Natural killer cell (primary cell): Measurements from ENCODE around the gene OGN. TPM values are rescaled to one million over a fixed set of nuclear protein-coding genes. Genes with fewer than 3 reads are reported as not detected.

ENCODE experiments used
- ATAC-seq, 3 donors: fragments of 150-1000 bp in 2 of 3; fragments of 200-7000 bp in 1 of 3; cut with Tn5 transposase; 1 replicate in 1 of 3; 2 replicates in 2 of 3; pipeline ENCODE4 v1.10.0; 2021; ENCODE audit warnings: mild to moderate bottlenecking in 2 of 3, moderate library complexity in 2 of 3
- DNase-seq, 2 donors: peaks; one replicate each; pipeline versions ENCODE4 v3.0.0 to v3.0.0-alpha.2; 2013 to 2021; ENCODE audit warnings: mixed read lengths in 1 of 2
- H3K27ac ChIP-seq: one replicate; pipeline ENCODE4 v1.5.1; 2013; ENCODE audit warnings: mild to moderate bottlenecking, low read length
- H3K27me3 ChIP-seq: one replicate; pipeline ENCODE4 v1.6.1; 2013; ENCODE audit warnings: low read length; ENCODE audit not compliant: control insufficient read depth, insufficient read depth
- H3K36me3 ChIP-seq: one replicate; pipeline ENCODE4 v1.6.1; 2013; ENCODE audit warnings: low read length; ENCODE audit not compliant: control insufficient read depth, insufficient read depth
- H3K4me1 ChIP-seq: one replicate; pipeline ENCODE4 v1.6.1; 2013; ENCODE audit warnings: low read length; ENCODE audit not compliant: control insufficient read depth, insufficient read depth
- H3K4me3 ChIP-seq: one replicate; pipeline ENCODE4 v1.5.1; 2013; ENCODE audit warnings: low read length
- H3K9me3 ChIP-seq: one replicate; pipeline ENCODE4 v1.6.1; 2013; ENCODE audit warnings: low read length; ENCODE audit not compliant: control insufficient read depth, insufficient read depth
- H3K27ac Mint-ChIP-seq, 2 donors: one replicate each; pipeline ENCODE4 v1.8.0; 2022; ENCODE audit warnings: mild to moderate bottlenecking in 2 of 2, mixed read lengths in 2 of 2, moderate library complexity in 1 of 2
- H3K27me3 Mint-ChIP-seq, 2 donors: one replicate each; pipeline ENCODE4 v1.8.0; 2022; ENCODE audit warnings: low read depth in 2 of 2, mixed read lengths in 2 of 2
- H3K36me3 Mint-ChIP-seq: one replicate; pipeline ENCODE4 v1.8.0; 2022; ENCODE audit warnings: mixed read lengths
- H3K4me1 Mint-ChIP-seq, 2 donors: one replicate each; pipeline ENCODE4 v1.8.0; 2022; ENCODE audit warnings: mixed read lengths in 2 of 2
- H3K4me3 Mint-ChIP-seq: one replicate; pipeline ENCODE4 v1.8.0; 2022; ENCODE audit warnings: mild to moderate bottlenecking, moderate library complexity, mixed read lengths
- H3K9me3 Mint-ChIP-seq, 2 donors: one replicate each; pipeline ENCODE4 v1.8.0; 2022; ENCODE audit warnings: mixed read lengths in 2 of 2
- CTCF ChIP-seq: fragments of 200-600 bp; IDR thresholded peaks from one replicate; pipeline ENCODE4 v1.8.0; 2022; ENCODE audit warnings: antibody characterized with exemption
- WGBS: methylation state at CpG from one replicate; pipeline ENCODE4 v1.1.7; 2013; ENCODE audit warnings: missing lambda C conversion rate; ENCODE audit not compliant: insufficient coverage; 5-methylcytosine and 5-hydroxymethylcytosine counted together
- intact Hi-C: fragments of 100-400 bp; cut with micrococcal nuclease; formaldehyde crosslinking; loops from one replicate; pipeline ENCODE4 v1.14.2; 2022
- total RNA-seq, 4 donors: library from RNA; stranded (reverse); fragments of 120-200 nt in 1 of 4; gene quantifications; one replicate each; pipeline versions ENCODE4 v1.2.3 to v1.2.4, GENCODE V29; 2013 to 2022

Gene OGN
- total RNA-seq, 3 donors from 2014 or later (not counting 1 experiment from before 2014, with no cell fraction given) = 0.18 to 0.33 TPM; not detected in 1

GRCh38 chr9:92373167-92373566 lies 31.2 kb downstream of the OGN start:
- no peak overlapping the region for H3K27ac Mint-ChIP-seq
- Histone ChIP-seq H3K27me3 (no peaks in the 10 kb centered on the region), H3K4me3 (no peak overlapping the region), H3K9me3 (peaks cover 10% of the 10 kb centered on the region), H3K27ac (no peak overlapping the region), H3K36me3 (no peaks in the 10 kb centered on the region), H3K4me1 (peaks cover 4% of the 10 kb centered on the region)
- peaks cover 23% of the 10 kb centered on the region for H3K36me3 Mint-ChIP-seq
- H3K27me3 Mint-ChIP-seq = no peaks in the 10 kb centered on the region
- 100% methylated on average over 1 of the region's 2 CpGs for WGBS
- H3K4me3 Mint-ChIP-seq = no peak overlapping the region
- H3K4me1 Mint-ChIP-seq = peaks cover 10 to 16% of the 10 kb centered on the region in 2 donors
- ATAC-seq = no peak
- TF ChIP-seq CTCF = no peak
- H3K9me3 Mint-ChIP-seq = peaks cover 4 to 11% of the 10 kb centered on the region in 2 donors
- intact Hi-C loops = no loop called here
- DNase-seq = no peak

- peaks cover 2 to 8% of the 10 kb centered on the region in 2 donors for H3K9me3 Mint-ChIP-seq
- H3K36me3 ChIP-seq = no peaks in the 10 kb centered on the region
- no peaks in the 10 kb centered on the region for H3K4me1 ChIP-seq
- H3K36me3 Mint-ChIP-seq = peaks cover 9% of the 10 kb centered on the region
- H3K27ac ChIP-seq = no peak overlapping the region
- no peak for TF ChIP-seq CTCF
- DNase-seq (no peak), ATAC-seq (no peak)
- peaks cover 6% of the 10 kb centered on the region for H3K9me3 ChIP-seq
- intact Hi-C loops = no loop called here
- no peak overlapping the region for H3K27ac Mint-ChIP-seq
- no peak overlapping the region for H3K4me3 ChIP-seq
- 49% methylated on average over 2 of the region's 2 CpGs for WGBS
- no peak overlapping the region for H3K4me3 Mint-ChIP-seq
- H3K27me3 Mint-ChIP-seq = no peaks in the 10 kb centered on the region
- no peaks in the 10 kb centered on the region for H3K4me1 Mint-ChIP-seq
- H3K27me3 ChIP-seq = no peaks in the 10 kb centered on the region
These were observed 35.3 kb downstream of the OGN start for GRCh38 chr9:92369075-92369474.

DNA sequence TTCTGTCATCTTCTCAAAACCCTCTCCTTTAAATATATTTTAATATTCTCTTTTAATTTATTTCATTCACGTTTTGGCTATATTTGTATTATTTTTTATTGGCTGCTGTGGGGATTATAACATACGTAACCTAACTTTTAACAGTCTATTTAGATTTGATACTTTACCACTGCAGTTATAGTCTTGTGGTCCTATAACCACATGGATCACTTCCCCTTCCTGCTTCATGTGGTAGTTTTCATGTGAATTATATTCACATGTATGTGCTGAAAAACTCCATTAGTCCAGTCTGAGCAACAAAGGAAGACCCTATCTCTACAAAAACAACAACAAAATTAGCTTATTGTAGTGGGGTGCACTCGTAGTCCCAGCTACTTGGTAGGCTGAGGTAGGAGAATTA lies 44.3 kb downstream of the OGN start:
- Histone ChIP-seq H3K9me3 (peaks cover 3% of the 10 kb centered on the region), H3K4me1 (no peaks in the 10 kb centered on the region), H3K27me3 (no peaks in the 10 kb centered on the region), H3K27ac (no peak overlapping the region), H3K36me3 (no peaks in the 10 kb centered on the region), H3K4me3 (no peak overlapping the region)
- intact Hi-C loops = no loop called here
- no peak for DNase-seq
- no peaks in the 10 kb centered on the region for H3K27me3 Mint-ChIP-seq
- peaks cover 10% of the 10 kb centered on the region for H3K36me3 Mint-ChIP-seq
- H3K4me3 Mint-ChIP-seq = no peak overlapping the region
- no peak overlapping the region for H3K27ac Mint-ChIP-seq
- no peaks in the 10 kb centered on the region for H3K4me1 Mint-ChIP-seq
- H3K9me3 Mint-ChIP-seq = peaks cover 0 to 10% of the 10 kb centered on the region in 2 donors
- TF ChIP-seq CTCF = no peak
- ATAC-seq = no peak
- no CpG with 5 or more reads among the region's 3 CpGs for WGBS

DNA sequence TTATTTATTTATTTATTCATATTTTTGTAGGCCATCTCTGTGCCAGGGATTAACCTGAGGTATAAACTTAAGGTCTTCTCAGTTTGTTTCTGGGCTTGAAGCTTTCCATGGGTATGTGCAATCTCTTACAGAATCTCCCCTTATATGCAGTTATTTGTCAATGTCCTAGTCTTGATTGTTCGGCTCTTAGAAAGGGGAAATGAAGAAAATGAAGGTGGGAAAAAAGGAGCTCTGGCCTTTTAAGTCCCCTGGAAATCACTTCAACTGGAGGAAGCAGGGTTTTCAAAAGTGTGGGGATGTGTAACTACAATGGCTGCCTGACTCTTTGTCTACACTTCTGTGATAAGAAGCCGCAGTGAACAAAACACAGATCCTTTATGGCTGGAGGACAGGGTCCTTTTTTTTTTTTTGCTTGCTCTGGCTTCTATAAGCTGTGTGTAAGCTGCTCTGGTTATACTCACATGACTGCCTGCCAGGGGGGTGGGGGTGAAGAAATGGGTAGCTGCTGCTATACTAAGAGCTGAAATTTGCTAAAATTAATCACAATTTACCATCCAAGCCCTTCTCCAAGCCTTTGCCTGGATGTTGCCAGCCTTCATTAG lies 44.9 kb downstream of the OGN start:
- no peaks in the 10 kb centered on the region for H3K4me1 ChIP-seq
- intact Hi-C loops = no loop called here
- no peak for DNase-seq
- H3K27me3 ChIP-seq = no peaks in the 10 kb centered on the region
- peaks cover 5% of the 10 kb centered on the region for H3K9me3 ChIP-seq
- Mint-ChIP-seq H3K27ac (no peak overlapping the region), H3K4me3 (no peak overlapping the region), H3K36me3 (peaks cover 10% of the 10 kb centered on the region), H3K4me1 (no peaks in the 10 kb centered on the region), H3K27me3 (no peaks in the 10 kb centered on the region), H3K9me3 (peaks cover 2 to 14% of the 10 kb centered on the region in 2 donors)
- WGBS = 73% methylated on average over 2 of the region's 2 CpGs
- no peaks in the 10 kb centered on the region for H3K36me3 ChIP-seq
- no peak overlapping the region for H3K4me3 ChIP-seq
- no peak for TF ChIP-seq CTCF
- no peak overlapping the region for H3K27ac ChIP-seq
- ATAC-seq = no peak
